ENCODE measurements around the gene KLHL42.

- TF ChIP-seq CTCF (IDR thresholded peaks at IDR 0.05; ENCODE audit: low read depth, low read length) (peak; percentile 87), POLR2A (IDR thresholded peaks at IDR 0.05; ENCODE audit: extremely low read depth, insufficient read length) (no peak)
Observed at GRCh38 chr12:27821259-27821973, 41.4 kb downstream of the KLHL42 start.

Data from NB4 (cell line).